Endothelial cell of umbilical vein (primary cell): Measurements from ENCODE around the gene ZNF319. TPM values are rescaled to one million over a fixed set of nuclear protein-coding genes. Genes with fewer than 3 reads are reported as not detected.

Experiments
- BruUV-seq: library from RNA; stranded (reverse); fragments of 400-500 nt; replicated peaks from 2 replicates; lab custom pipeline; 2021; lab: Mats Ljungman, UMichigan
- CTCF ChIA-PET: fragments of 300-600, 350-600 bp; sonication (Branson Sonifier 250); formaldehyde crosslinking; loops from one replicate; lab custom pipeline; 2021; ENCODE audit warnings: antibody characterized with exemption, inconsistent platforms; lab: Charles Lee
- POLR2A ChIA-PET: fragments of 300-600, 350-600 bp; sonication (Branson Sonifier 250); formaldehyde crosslinking; loops from one replicate; lab custom pipeline; 2021; ENCODE audit warnings: antibody characterized with exemption, inconsistent platforms; lab: Charles Lee
- DNase-seq: peaks from one replicate; pipeline ENCODE4 v3.0.0-alpha.2; 2011; ENCODE audit warnings: low read depth, low spot score
- FAIRE-seq: peaks from 2 replicates; lab custom pipeline; 2011; peaks lifted over from hg19 to GRCh38; lab: Jason Lieb, UNC
- H2AFZ ChIP-seq: 2 replicates; pipeline ENCODE4 v1.6.0; 2012; ENCODE audit warnings: low read depth, low read length, control low read depth, inconsistent platforms
- H3K27ac ChIP-seq: 2 replicates; pipeline ENCODE4 v1.5.1; 2011; ENCODE audit warnings: low read depth, mild to moderate bottlenecking, control low read depth, low read length, moderate library complexity; ENCODE audit not compliant: insufficient read depth
- H3K27me3 ChIP-seq, 2 experiments: 2 replicates each; pipeline versions ENCODE4 v1.6.0 to v1.6.1; 2011; ENCODE audit warnings: low read length in 2 of 2, mixed read lengths in 1 of 2; ENCODE audit not compliant: control insufficient read depth in 2 of 2, insufficient read depth in 2 of 2
- H3K36me3 ChIP-seq, 2 experiments: 2 replicates in 1 of 2; 3 replicates in 1 of 2; pipeline ENCODE4 v1.5.1; 2011; ENCODE audit warnings: low read length in 2 of 2, mild to moderate bottlenecking in 1 of 2, moderate library complexity in 1 of 2; ENCODE audit not compliant: control insufficient read depth in 2 of 2, insufficient read depth in 2 of 2; ENCODE audit errors: extremely low read depth in 1 of 2
- H3K4me1 ChIP-seq: 3 replicates; pipeline ENCODE4 v1.5.1; 2011; ENCODE audit warnings: mild to moderate bottlenecking, low read length; ENCODE audit not compliant: control insufficient read depth, insufficient read depth; ENCODE audit errors: extremely low read depth
- H3K4me2 ChIP-seq: 2 replicates; pipeline ENCODE4 v1.6.1; 2011; ENCODE audit warnings: low read length, control low read depth, mixed read lengths; ENCODE audit not compliant: insufficient read depth
- H3K4me3 ChIP-seq, 3 experiments: fragments of 200-600 bp in 1 of 3; sonication (generic), shearing (Covaris generic) in 1 of 3; replicated peaks in 1 of 3; 2 replicates each; pipeline ENCODE4 v1.5.1; 2011 to 2016; ENCODE audit warnings: control low read depth in 3 of 3, low read length in 3 of 3, mild to moderate bottlenecking in 2 of 3, inconsistent platforms in 1 of 3, low read depth in 1 of 3, moderate library complexity in 1 of 3; ENCODE audit not compliant: insufficient read depth in 1 of 3
- H3K79me2 ChIP-seq: 2 replicates; pipeline ENCODE4 v1.6.0; 2012; ENCODE audit warnings: low read length, inconsistent platforms; ENCODE audit not compliant: control insufficient read depth, insufficient read depth
- H3K9ac ChIP-seq: replicated peaks from 2 replicates; pipeline ENCODE3; 2011; ENCODE audit warnings: low read length, control low read depth; ENCODE audit not compliant: insufficient read depth; ENCODE audit errors: extremely low read depth
- H3K9me1 ChIP-seq: replicated peaks from 3 replicates; pipeline ENCODE4 v1.6.0; 2011; ENCODE audit warnings: mild to moderate bottlenecking, low read length; ENCODE audit not compliant: control insufficient read depth, insufficient read depth; ENCODE audit errors: extremely low read depth
- H3K9me3 ChIP-seq: replicated peaks from 2 replicates; pipeline ENCODE4 v1.5.1; 2012; ENCODE audit warnings: low read length, inconsistent platforms; ENCODE audit not compliant: control insufficient read depth, insufficient read depth
- H4K20me1 ChIP-seq: replicated peaks from 2 replicates; pipeline ENCODE3; 2011; ENCODE audit warnings: mild to moderate bottlenecking, low read length; ENCODE audit not compliant: control insufficient read depth, insufficient read depth; ENCODE audit errors: extremely low read depth
- FOS ChIP-seq: IDR thresholded peaks from 2 replicates; pipeline ENCODE4 v1.6.1; 2011; ENCODE audit warnings: mild to moderate bottlenecking, low read length, moderate library complexity, borderline replicate concordance; ENCODE audit not compliant: insufficient read depth
- dilution Hi-C: fragments of 300-500 bp; cut with MboI; formaldehyde crosslinking; loops from one replicate; pipeline ENCODE4 v1.15.0; 2019; ENCODE audit warnings: low sequenced_read_pairs; ENCODE audit not compliant: extremely low pct_ligation_motif_present
- intact Hi-C: fragments of 100-400 bp; cut with micrococcal nuclease; formaldehyde crosslinking; loops from one replicate; pipeline ENCODE4 v1.10.0; 2022
- polyA plus RNA-seq, 4 experiments: library from polyadenylated mRNA; depleted of rRNA in 3 of 4; stranded (reverse) in 3 of 4; unstranded in 1 of 4; fragments of >200 nt; gene quantifications; 2 replicates each; pipeline versions ENCODE4 v1.2.1 to v1.2.3, GENCODE V29; 2011 to 2012; ENCODE audit warnings: missing spikeins in 1 of 4
- total RNA-seq: library from RNA; stranded (reverse); gene quantifications from 2 replicates; pipeline ENCODE4 v1.2.3, GENCODE V29; 2021
- TF ChIP-seq, protein P1 (sequence below), 2 donors: IDR thresholded peaks; 1 replicate in 1 of 2; 2 replicates in 1 of 2; pipeline ENCODE4 v1.5.1; 2011; ENCODE audit warnings: low read length in 2 of 2, mild to moderate bottlenecking in 2 of 2, moderate library complexity in 2 of 2, control low read depth in 1 of 2, inconsistent platforms in 1 of 2, low read depth in 1 of 2; ENCODE audit not compliant: insufficient read depth in 1 of 2; ENCODE audit errors: extremely low read depth in 1 of 2

ZNF319 gene
- total and polyA plus RNA-seq, 2 donors (not counting 3 experiments of a cell fraction or from before 2014, with no cell fraction given): 5.4 to 9.9 TPM

DNA sequence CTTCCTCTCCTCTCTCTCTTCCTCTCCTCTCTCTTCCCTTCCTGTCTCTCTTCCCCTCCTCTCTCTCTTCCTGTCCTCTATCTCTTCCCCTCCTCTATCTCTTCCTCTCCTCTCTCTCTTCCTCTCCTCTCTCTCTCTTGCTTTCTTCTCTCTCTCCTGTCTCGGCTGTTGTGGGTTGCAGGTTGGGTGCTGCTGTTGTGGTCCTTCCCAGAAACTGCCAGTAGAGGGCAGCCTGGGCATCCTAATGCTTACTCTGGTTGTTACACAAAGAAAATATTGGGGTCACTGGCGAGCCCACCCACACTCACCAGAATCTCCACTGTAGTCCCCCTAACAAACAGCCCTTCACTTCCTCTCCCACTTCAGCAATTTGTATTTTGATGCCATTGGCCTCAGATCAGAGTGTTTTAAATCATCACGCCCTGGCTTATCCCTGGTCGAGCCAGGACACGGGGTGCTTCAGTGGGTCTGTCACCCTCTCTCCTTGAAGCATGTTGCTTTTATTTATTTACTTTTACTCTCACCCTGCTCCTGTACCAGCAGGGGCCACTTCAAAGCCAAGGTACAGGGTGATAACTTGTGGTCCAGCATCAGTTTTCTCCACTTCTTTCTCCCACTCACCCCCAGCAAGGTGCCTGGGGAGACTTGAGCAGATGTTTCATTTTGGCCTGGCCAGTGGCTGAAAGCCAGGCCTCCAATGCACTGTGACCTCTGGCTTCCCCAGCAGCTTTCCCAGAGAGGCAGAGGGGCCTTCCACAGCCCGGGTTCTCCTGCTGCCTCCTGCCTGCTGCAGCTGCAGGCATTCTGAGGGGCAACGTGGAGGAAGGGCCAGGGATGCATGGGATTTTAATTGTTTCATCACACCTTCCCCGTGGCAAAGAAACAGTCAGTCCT, 20.4 kb upstream of the ZNF319 start:
- Histone ChIP-seq H3K9ac (no peak overlapping the region), H3K4me2 (no peak overlapping the region), H3K4me1 (peaks cover 19% of the 10 kb centered on the region), H2AFZ (no peak overlapping the region), H3K9me3 (no peaks in the 10 kb centered on the region), H3K27ac (no peak overlapping the region), H3K27me3 (no peaks in the 10 kb centered on the region), H3K36me3 (peaks cover 0 to 9% of the 10 kb centered on the region in 2 experiments), H3K4me3 (no peak overlapping the region), H4K20me1 (no peaks in the 10 kb centered on the region), H3K79me2 (no peaks in the 10 kb centered on the region), H3K9me1 (no peaks in the 10 kb centered on the region)
- dilution Hi-C loops: no loop called here
- ChIA-PET CTCF (interaction anchor here (4.5 to 5.6 kb wide), 2 partner anchors 100 to 107 kb away, joined by 48 to 81 read pairs; partner anchors contain the start of gene CFAP20), POLR2A (no interaction called here)
- TF ChIP-seq, protein P1, sequence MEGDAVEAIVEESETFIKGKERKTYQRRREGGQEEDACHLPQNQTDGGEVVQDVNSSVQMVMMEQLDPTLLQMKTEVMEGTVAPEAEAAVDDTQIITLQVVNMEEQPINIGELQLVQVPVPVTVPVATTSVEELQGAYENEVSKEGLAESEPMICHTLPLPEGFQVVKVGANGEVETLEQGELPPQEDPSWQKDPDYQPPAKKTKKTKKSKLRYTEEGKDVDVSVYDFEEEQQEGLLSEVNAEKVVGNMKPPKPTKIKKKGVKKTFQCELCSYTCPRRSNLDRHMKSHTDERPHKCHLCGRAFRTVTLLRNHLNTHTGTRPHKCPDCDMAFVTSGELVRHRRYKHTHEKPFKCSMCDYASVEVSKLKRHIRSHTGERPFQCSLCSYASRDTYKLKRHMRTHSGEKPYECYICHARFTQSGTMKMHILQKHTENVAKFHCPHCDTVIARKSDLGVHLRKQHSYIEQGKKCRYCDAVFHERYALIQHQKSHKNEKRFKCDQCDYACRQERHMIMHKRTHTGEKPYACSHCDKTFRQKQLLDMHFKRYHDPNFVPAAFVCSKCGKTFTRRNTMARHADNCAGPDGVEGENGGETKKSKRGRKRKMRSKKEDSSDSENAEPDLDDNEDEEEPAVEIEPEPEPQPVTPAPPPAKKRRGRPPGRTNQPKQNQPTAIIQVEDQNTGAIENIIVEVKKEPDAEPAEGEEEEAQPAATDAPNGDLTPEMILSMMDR (IDR thresholded peaks at IDR 0.05; ENCODE audit: extremely low read depth in 1 of 2, insufficient read depth in 1 of 2, low read depth in 1 of 2, low read length in 2 of 2): peak; percentile 73 to 74
- no peak for TF ChIP-seq FOS
- intact Hi-C loops: loop anchor here (1.0 to 2.0 kb wide), 3 partner anchors 101 to 286 kb away; partner anchors contain the start of gene CSNK2A2
- peak; percentile 61 for DNase-seq
- BruUV-seq: TSS peak; percentile 97
- FAIRE-seq: peak; percentile 4
